T-helper 1 cell treated with Interleukin-12 subunit alpha and Interleukin-12 subunit beta and Interleukin-4 antibody, amounts not matched to agents 30 μg/mL and 1 μg/mL, for 36 hours (primary cell): Measurements from ENCODE around the gene MTG2.

Source experiments
- H3K27ac Mint-ChIP-seq: one replicate; pipeline ENCODE4 v1.8.0; 2021; ENCODE audit warnings: mild to moderate bottlenecking, mixed read lengths
- H3K27me3 Mint-ChIP-seq: one replicate; pipeline ENCODE4 v1.8.0; 2021; ENCODE audit warnings: low read depth, mixed read lengths
- H3K36me3 Mint-ChIP-seq: one replicate; pipeline ENCODE4 v1.8.0; 2021; ENCODE audit warnings: low read depth, mixed read lengths
- H3K4me1 Mint-ChIP-seq: one replicate; pipeline ENCODE4 v1.8.0; 2021; ENCODE audit warnings: low read depth, mixed read lengths
- H3K4me3 Mint-ChIP-seq: one replicate; pipeline ENCODE4 v1.8.0; 2021; ENCODE audit warnings: mild to moderate bottlenecking, moderate library complexity, mixed read lengths
- H3K9me3 Mint-ChIP-seq: one replicate; pipeline ENCODE4 v1.8.0; 2021; ENCODE audit warnings: mixed read lengths

The MTG2 gene

GRCh38 chr20:62155428-62156253 lies 27.2 kb upstream of the MTG2 start:
- peaks cover 40% of the 10 kb centered on the region for H3K36me3 Mint-ChIP-seq
- no peaks in the 10 kb centered on the region for H3K27me3 Mint-ChIP-seq
- no peak overlapping the region for H3K27ac Mint-ChIP-seq
- H3K4me1 Mint-ChIP-seq = peaks cover 8% of the 10 kb centered on the region
- peaks cover 18% of the 10 kb centered on the region for H3K9me3 Mint-ChIP-seq
- H3K4me3 Mint-ChIP-seq = no peak overlapping the region

- peaks cover 8% of the 10 kb centered on the region for H3K4me1 Mint-ChIP-seq
- no peak overlapping the region for H3K4me3 Mint-ChIP-seq
- H3K9me3 Mint-ChIP-seq = peaks cover 18% of the 10 kb centered on the region
- H3K36me3 Mint-ChIP-seq = peaks cover 41% of the 10 kb centered on the region
- H3K27ac Mint-ChIP-seq = no peak overlapping the region
- no peaks in the 10 kb centered on the region for H3K27me3 Mint-ChIP-seq
Measured at GRCh38 chr20:62156254-62156556, 26.6 kb upstream of the MTG2 start.

DNA sequence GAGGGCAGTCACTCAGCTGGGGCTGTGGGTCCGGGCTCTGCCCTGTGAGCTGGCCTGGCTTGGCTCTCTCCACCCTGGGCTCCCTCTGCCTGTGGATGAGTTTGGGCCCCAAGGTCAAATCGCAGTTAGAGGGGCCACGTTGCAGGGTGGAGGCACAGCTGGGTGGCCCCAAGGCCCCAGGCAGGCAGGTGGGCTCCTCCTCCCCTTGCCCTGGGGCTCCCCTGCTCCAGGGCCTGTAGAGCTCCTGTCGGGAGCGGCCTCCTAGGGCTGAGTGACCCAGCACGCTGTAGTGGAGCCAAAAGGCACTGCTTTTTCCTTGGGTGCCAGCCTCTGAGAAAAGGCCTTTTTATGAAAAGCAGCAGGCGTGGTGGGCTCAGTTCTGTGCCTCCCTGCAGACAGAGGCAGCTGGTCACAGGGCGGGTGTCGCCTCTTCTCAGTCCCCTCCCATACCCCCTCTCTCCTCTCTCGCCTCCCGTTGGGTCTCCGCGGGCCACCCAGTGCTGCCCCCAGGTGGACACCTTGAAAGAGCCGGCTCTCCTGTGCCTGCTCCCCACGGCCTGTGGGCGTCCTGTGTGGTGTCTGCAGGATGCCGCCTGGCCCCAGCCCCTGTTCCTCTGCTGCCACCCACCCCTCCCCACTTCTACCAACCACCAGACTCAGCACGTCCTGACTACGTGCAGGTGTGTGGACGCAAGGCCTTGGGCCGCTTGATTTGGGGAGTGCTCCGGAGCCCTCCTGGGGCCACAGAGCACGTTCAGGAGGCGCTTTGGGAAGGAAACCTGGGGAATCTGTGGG lies 26.0 kb upstream of the MTG2 start:
- Mint-ChIP-seq H3K4me1 (peaks cover 8% of the 10 kb centered on the region), H3K4me3 (no peak overlapping the region), H3K36me3 (peaks cover 38% of the 10 kb centered on the region), H3K27me3 (no peaks in the 10 kb centered on the region), H3K27ac (no peak overlapping the region), H3K9me3 (peaks cover 18% of the 10 kb centered on the region)

- H3K36me3 Mint-ChIP-seq = peaks cover 33% of the 10 kb centered on the region
- H3K9me3 Mint-ChIP-seq = peaks cover 16% of the 10 kb centered on the region
- H3K4me3 Mint-ChIP-seq = no peak overlapping the region
Measured at GRCh38 chr20:62157387-62158087, 25.3 kb upstream of the MTG2 start.

GRCh38 chr20:62158088-62158400 lies 24.8 kb upstream of the MTG2 start:
- Mint-ChIP-seq H3K36me3 (peaks cover 28% of the 10 kb centered on the region), H3K4me3 (no peak overlapping the region), H3K27me3 (no peaks in the 10 kb centered on the region), H3K9me3 (peaks cover 11% of the 10 kb centered on the region), H3K4me1 (peaks cover 8% of the 10 kb centered on the region), H3K27ac (no peak overlapping the region)

More at GRCh38 chr20:62157387-62158087, 25.3 kb upstream of the MTG2 start:
- Mint-ChIP-seq H3K4me1 (peaks cover 8% of the 10 kb centered on the region), H3K27ac (no peak overlapping the region), H3K27me3 (no peaks in the 10 kb centered on the region)

GRCh38 chr20:62158541-62158940 lies 24.3 kb upstream of the MTG2 start:
- peaks cover 24% of the 10 kb centered on the region for H3K36me3 Mint-ChIP-seq
- H3K9me3 Mint-ChIP-seq = peaks cover 7% of the 10 kb centered on the region
- no peak overlapping the region for H3K4me3 Mint-ChIP-seq
- H3K27me3 Mint-ChIP-seq = no peaks in the 10 kb centered on the region
- H3K27ac Mint-ChIP-seq = no peak overlapping the region
- peaks cover 8% of the 10 kb centered on the region for H3K4me1 Mint-ChIP-seq

- H3K4me3 Mint-ChIP-seq = no peak overlapping the region
- peaks cover 19% of the 10 kb centered on the region for H3K36me3 Mint-ChIP-seq
- peaks cover 2% of the 10 kb centered on the region for H3K9me3 Mint-ChIP-seq
- no peaks in the 10 kb centered on the region for H3K27me3 Mint-ChIP-seq
- H3K4me1 Mint-ChIP-seq = peaks cover 8% of the 10 kb centered on the region
- H3K27ac Mint-ChIP-seq = no peak overlapping the region
Measured at GRCh38 chr20:62159052-62159451, 23.8 kb upstream of the MTG2 start.

GRCh38 chr20:62159839-62160238 lies 23.0 kb upstream of the MTG2 start:
- peak overlapping the region; percentile 32 for H3K27ac Mint-ChIP-seq
- H3K36me3 Mint-ChIP-seq = peaks cover 14% of the 10 kb centered on the region
- no peak overlapping the region for H3K4me3 Mint-ChIP-seq
- H3K9me3 Mint-ChIP-seq = no peaks in the 10 kb centered on the region
- H3K4me1 Mint-ChIP-seq = peaks cover 6% of the 10 kb centered on the region
- H3K27me3 Mint-ChIP-seq = no peaks in the 10 kb centered on the region

- no peak overlapping the region for H3K27ac Mint-ChIP-seq
- peaks cover 5% of the 10 kb centered on the region for H3K4me1 Mint-ChIP-seq
- no peaks in the 10 kb centered on the region for H3K27me3 Mint-ChIP-seq
- H3K36me3 Mint-ChIP-seq = peaks cover 12% of the 10 kb centered on the region
- H3K9me3 Mint-ChIP-seq = no peaks in the 10 kb centered on the region
- no peak overlapping the region for H3K4me3 Mint-ChIP-seq
Measured at GRCh38 chr20:62160253-62160652, 22.6 kb upstream of the MTG2 start.

- Mint-ChIP-seq H3K4me3 (no peak overlapping the region), H3K4me1 (peaks cover 5% of the 10 kb centered on the region), H3K27ac (no peak overlapping the region), H3K36me3 (peaks cover 6% of the 10 kb centered on the region), H3K27me3 (no peaks in the 10 kb centered on the region), H3K9me3 (no peaks in the 10 kb centered on the region)
Measured at GRCh38 chr20:62160876-62161275, 22.0 kb upstream of the MTG2 start.

GRCh38 chr20:62161347-62161746 lies 21.5 kb upstream of the MTG2 start:
- Mint-ChIP-seq H3K36me3 (peaks cover 7% of the 10 kb centered on the region), H3K27ac (no peak overlapping the region), H3K4me1 (peaks cover 5% of the 10 kb centered on the region), H3K4me3 (no peak overlapping the region), H3K9me3 (no peaks in the 10 kb centered on the region), H3K27me3 (no peaks in the 10 kb centered on the region)

DNA sequence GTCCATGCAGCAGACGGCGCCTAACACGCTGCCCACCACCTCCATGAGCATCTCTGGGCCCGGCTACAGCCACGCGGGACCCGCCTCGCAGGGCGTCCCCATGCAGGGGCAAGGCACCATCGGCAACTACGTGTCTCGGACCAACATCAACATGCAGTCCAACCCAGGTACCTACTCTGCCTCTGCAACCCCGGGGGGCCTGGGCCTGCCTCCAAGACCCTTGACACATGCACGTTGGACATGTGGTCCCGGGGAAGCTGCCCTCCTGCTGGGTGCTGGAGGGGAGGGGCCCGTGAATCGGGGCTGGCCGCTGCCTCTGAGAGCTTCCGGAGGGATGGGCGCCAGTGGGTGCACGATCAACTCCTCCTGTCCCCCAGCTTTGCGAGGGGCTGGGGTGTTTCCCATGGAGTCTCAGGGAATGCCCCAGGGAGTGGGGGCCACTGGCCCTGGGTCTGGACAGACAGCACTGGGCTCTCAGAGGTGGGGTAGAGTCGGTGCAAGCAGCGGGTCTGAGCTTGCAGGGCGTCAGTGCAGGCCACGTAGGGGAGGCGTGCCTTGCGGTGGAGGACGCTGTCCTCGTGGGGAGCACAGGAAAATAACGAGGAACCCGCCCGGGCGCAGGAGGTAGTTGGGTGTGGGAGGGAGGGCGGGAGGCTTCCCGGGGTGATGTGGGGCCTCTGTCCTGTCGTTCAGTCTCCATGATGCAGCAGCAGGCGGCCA lies 19.9 kb upstream of the MTG2 start:
- Mint-ChIP-seq H3K4me3 (no peak overlapping the region), H3K27me3 (no peaks in the 10 kb centered on the region), H3K27ac (no peak overlapping the region), H3K4me1 (peaks cover 5% of the 10 kb centered on the region), H3K36me3 (peaks cover 8% of the 10 kb centered on the region), H3K9me3 (no peaks in the 10 kb centered on the region)

- H3K9me3 Mint-ChIP-seq = no peaks in the 10 kb centered on the region
- H3K27ac Mint-ChIP-seq = no peak overlapping the region
- H3K27me3 Mint-ChIP-seq = no peaks in the 10 kb centered on the region
- H3K4me1 Mint-ChIP-seq = peaks cover 5% of the 10 kb centered on the region
- H3K36me3 Mint-ChIP-seq = peaks cover 11% of the 10 kb centered on the region
- H3K4me3 Mint-ChIP-seq = no peak overlapping the region
Measured at GRCh38 chr20:62163485-62163865, 19.4 kb upstream of the MTG2 start.

GRCh38 chr20:62163986-62164762 lies 18.7 kb upstream of the MTG2 start:
- H3K27ac Mint-ChIP-seq = no peak overlapping the region
- H3K4me1 Mint-ChIP-seq = peaks cover 5% of the 10 kb centered on the region
- H3K9me3 Mint-ChIP-seq = no peaks in the 10 kb centered on the region
- H3K27me3 Mint-ChIP-seq = no peaks in the 10 kb centered on the region
- H3K4me3 Mint-ChIP-seq = no peak overlapping the region
- H3K36me3 Mint-ChIP-seq = peaks cover 13% of the 10 kb centered on the region
